Progenitor cell of endocrine pancreas (in vitro differentiated cells): Measurements from ENCODE around the gene CCDC69. TPM values are rescaled to one million over a fixed set of nuclear protein-coding genes. Genes with fewer than 3 reads are reported as not detected.
"Not testable (repeated sequence)": the region's sequence is repeated elsewhere in the genome, so short reads cannot be mapped to it uniquely, and the experiment has no call there.

Source experiments
- DNase-seq: peaks from one replicate; pipeline ENCODE4 v3.0.0; 2021; ENCODE audit warnings: low spot score; ENCODE audit not compliant: unreplicated experiment
- H3K27ac Mint-ChIP-seq: 2 replicates; pipeline ENCODE4 v1.8.0; 2021; ENCODE audit warnings: mild to moderate bottlenecking, moderate library complexity, mixed read lengths
- H3K27me3 Mint-ChIP-seq: 2 replicates; pipeline ENCODE4 v1.8.0; 2021; ENCODE audit warnings: mixed read lengths
- H3K36me3 Mint-ChIP-seq: 2 replicates; pipeline ENCODE4 v1.8.0; 2022; ENCODE audit warnings: mixed read lengths; ENCODE audit not compliant: insufficient read depth
- H3K4me1 Mint-ChIP-seq: 2 replicates; pipeline ENCODE4 v1.8.0; 2021; ENCODE audit warnings: low read depth, mixed read lengths
- H3K4me3 Mint-ChIP-seq: 2 replicates; pipeline ENCODE4 v1.8.0; 2021; ENCODE audit warnings: low read depth, mild to moderate bottlenecking, moderate library complexity, mixed read lengths
- H3K9me3 Mint-ChIP-seq: 2 replicates; pipeline ENCODE4 v1.8.0; 2021; ENCODE audit warnings: low read depth, mixed read lengths
- CTCF ChIP-seq: fragments of 200-600 bp; sonication (generic); IDR thresholded peaks from one replicate; pipeline ENCODE4 v1.5.0; 2021; ENCODE audit warnings: antibody characterized with exemption, mild to moderate bottlenecking; ENCODE audit not compliant: unreplicated experiment
- total RNA-seq: library from RNA; stranded (reverse); gene quantifications from 2 replicates; pipeline ENCODE4 v1.2.1, GENCODE V29; 2021

Gene CCDC69
- total RNA-seq, 1 donor from 2014 or later = 4.6 TPM

GRCh38 chr5:151245680-151246219, 21.9 kb upstream of the CCDC69 start:
- no peaks in the 10 kb centered on the region for H3K9me3 Mint-ChIP-seq
- no peak for TF ChIP-seq CTCF
- H3K4me3 Mint-ChIP-seq = no peak overlapping the region

DNA sequence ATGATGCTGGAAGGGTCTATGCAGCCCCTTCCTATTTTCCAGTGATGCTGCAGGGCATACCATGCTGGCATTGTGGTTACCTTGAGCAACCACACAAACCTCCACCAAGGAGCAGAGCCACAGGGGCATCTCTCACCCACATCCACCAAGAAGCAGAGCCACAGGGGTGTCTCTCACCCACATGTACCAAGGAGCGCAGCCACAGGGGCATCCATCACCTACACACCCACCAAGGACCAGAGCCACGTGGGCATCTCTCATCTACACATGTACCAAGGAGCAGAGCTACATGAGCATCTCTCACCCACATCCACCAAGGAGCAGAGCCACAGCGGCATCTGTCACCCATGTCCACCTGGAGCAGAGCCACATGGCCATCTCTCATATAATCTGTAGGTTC, 20.3 kb upstream of the CCDC69 start:
- Mint-ChIP-seq H3K27ac (no peak overlapping the region), H3K27me3 (no peaks in the 10 kb centered on the region), H3K36me3 (no peaks in the 10 kb centered on the region), H3K4me3 (no peak overlapping the region), H3K9me3 (no peaks in the 10 kb centered on the region), H3K4me1 (peaks cover 4% of the 10 kb centered on the region)
- TF ChIP-seq CTCF = no peak
- no peak for DNase-seq

More at GRCh38 chr5:151245680-151246219, 21.9 kb upstream of the CCDC69 start:
- H3K27me3 Mint-ChIP-seq = no peaks in the 10 kb centered on the region
- H3K27ac Mint-ChIP-seq = no peak overlapping the region
- peaks cover 2% of the 10 kb centered on the region for H3K4me1 Mint-ChIP-seq
- no peak for DNase-seq
- H3K36me3 Mint-ChIP-seq = no peaks in the 10 kb centered on the region

DNA sequence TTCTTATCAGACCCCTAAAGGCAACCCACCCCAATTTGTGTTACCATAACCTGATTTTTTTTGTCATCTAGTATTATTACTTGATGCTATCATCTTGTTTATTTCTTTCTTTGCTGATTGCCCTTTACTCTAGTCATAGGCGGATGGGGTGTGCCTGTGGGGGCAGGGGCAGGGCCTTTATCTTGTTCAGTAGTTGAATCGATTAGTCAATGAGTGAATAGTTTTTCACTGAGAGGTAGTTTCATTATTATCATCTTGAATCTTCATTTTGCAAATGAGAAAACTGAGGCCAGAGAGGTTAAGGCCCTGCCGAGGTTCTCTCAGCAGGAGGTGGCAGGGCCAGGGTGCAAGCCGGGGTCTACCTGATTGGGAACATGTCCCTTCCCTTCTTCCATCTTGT, 19.7 kb upstream of the CCDC69 start:
- Mint-ChIP-seq H3K27ac (no peak overlapping the region), H3K9me3 (no peaks in the 10 kb centered on the region), H3K27me3 (no peaks in the 10 kb centered on the region), H3K4me3 (no peak overlapping the region), H3K36me3 (no peaks in the 10 kb centered on the region), H3K4me1 (peaks cover 4% of the 10 kb centered on the region)
- DNase-seq = no peak
- TF ChIP-seq CTCF = no peak

- Mint-ChIP-seq H3K9me3 (no peaks in the 10 kb centered on the region), H3K4me1 (peaks cover 4% of the 10 kb centered on the region), H3K4me3 (no peak overlapping the region), H3K27ac (no peak overlapping the region), H3K27me3 (no peaks in the 10 kb centered on the region), H3K36me3 (no peaks in the 10 kb centered on the region)
- no peak for TF ChIP-seq CTCF
- DNase-seq = no peak
These were observed 19.2 kb upstream of the CCDC69 start for GRCh38 chr5:151243127-151243526.

- H3K27ac Mint-ChIP-seq = no peak overlapping the region
- H3K27me3 Mint-ChIP-seq = no peaks in the 10 kb centered on the region
- peaks cover 4% of the 10 kb centered on the region for H3K4me1 Mint-ChIP-seq
- no peak overlapping the region for H3K4me3 Mint-ChIP-seq
- H3K9me3 Mint-ChIP-seq = no peaks in the 10 kb centered on the region
- H3K36me3 Mint-ChIP-seq = no peaks in the 10 kb centered on the region
- DNase-seq = no peak
- TF ChIP-seq CTCF = no peak
These were observed 17.2 kb upstream of the CCDC69 start for GRCh38 chr5:151240924-151241635.

DNA sequence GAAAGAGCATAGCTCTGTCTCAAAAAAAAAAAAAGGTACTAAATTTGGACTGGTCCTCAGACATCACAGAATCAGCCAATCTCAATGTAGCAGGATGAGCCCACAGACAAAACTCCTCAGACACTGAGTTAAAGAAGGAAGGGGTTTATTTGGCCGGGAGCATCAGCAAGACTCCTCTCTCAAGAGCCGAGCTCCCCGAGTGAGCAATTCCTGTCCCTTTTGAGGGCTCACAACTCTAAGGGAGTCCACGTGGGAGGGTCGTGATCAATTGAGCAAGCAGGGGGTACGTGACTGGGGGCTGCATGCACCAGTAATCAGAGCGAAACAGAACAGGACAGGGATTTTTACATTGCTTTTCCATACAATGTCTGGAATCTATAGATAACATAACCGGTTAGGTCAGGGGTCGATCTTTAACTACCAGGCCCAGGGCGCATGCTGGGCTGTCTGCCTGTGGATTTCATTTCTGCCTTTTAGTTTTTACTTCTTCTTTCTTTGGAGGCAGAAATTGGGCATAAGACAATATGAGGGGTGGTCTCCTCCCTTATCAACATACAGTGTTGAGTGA, 16.5 kb upstream of the CCDC69 start:
- not testable (repeated sequence) for H3K27me3 Mint-ChIP-seq, H3K27ac Mint-ChIP-seq, H3K4me3 Mint-ChIP-seq, DNase-seq, H3K4me1 Mint-ChIP-seq, H3K36me3 Mint-ChIP-seq, H3K9me3 Mint-ChIP-seq
